ENCODE data around the gene PPARGC1A.

Gene PPARGC1A

GRCh38 chr4:23873717-23874535 lies 15.9 kb downstream of the PPARGC1A start:
- Histone ChIP-seq H3K4me3 (ENCODE audit: low read depth in 1 of 5, low read length in 5 of 5) (no peak overlapping the region), H3K27me3 (ENCODE audit: control insufficient read depth in 5 of 5, insufficient read depth in 4 of 5, low read length in 5 of 5) (no peaks in the 10 kb centered on the region), H3K9ac (ENCODE audit: low read length in 5 of 5) (no peak overlapping the region), H3K27ac (ENCODE audit: low read depth, low read length) (no peak overlapping the region), H3K36me3 (ENCODE audit: control insufficient read depth in 5 of 5, insufficient read depth in 5 of 5, low read length in 5 of 5) (no peaks in the 10 kb centered on the region), H3K4me1 (ENCODE audit: control insufficient read depth in 5 of 5, insufficient read depth in 5 of 5, low read length in 5 of 5) (peaks cover 0 to 16% (median 4%) of the 10 kb centered on the region in 5 donors), H3K9me3 (ENCODE audit: control insufficient read depth in 5 of 5, low read length in 5 of 5) (no peaks in the 10 kb centered on the region)

DNA sequence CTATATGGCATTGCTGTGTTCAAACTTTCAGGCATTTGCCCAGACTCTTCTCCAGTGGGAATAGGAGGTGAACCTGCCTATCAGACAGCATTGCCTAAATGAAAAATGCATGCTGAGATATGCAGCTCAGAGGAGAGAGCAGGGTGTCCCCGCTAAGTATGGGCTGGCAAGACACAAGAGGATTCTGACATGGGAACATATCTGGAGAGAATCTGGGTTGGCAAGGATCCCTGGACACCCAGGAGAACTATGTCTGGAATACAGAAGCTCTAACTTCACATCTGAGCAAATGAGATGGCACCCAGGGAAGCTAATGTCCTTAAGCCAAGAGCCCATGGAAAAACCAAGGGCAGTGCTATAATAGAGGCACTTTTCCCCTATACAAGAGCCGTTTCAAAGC lies 18.4 kb downstream of the PPARGC1A start:
- H3K27me3 ChIP-seq (ENCODE audit: control insufficient read depth in 5 of 5, insufficient read depth in 4 of 5, low read length in 5 of 5): no peaks in the 10 kb centered on the region
- no peak overlapping the region for H3K4me3 ChIP-seq (ENCODE audit: low read depth in 1 of 5, low read length in 5 of 5)
- peaks cover 0 to 12% (median 4%) of the 10 kb centered on the region in 5 donors for H3K4me1 ChIP-seq (ENCODE audit: control insufficient read depth in 5 of 5, insufficient read depth in 5 of 5, low read length in 5 of 5)
- H3K36me3 ChIP-seq (ENCODE audit: control insufficient read depth in 5 of 5, insufficient read depth in 5 of 5, low read length in 5 of 5): no peaks in the 10 kb centered on the region
- H3K9ac ChIP-seq (ENCODE audit: low read length in 5 of 5): no peak overlapping the region
- no peaks in the 10 kb centered on the region for H3K9me3 ChIP-seq (ENCODE audit: control insufficient read depth in 5 of 5, low read length in 5 of 5)
- H3K27ac ChIP-seq (ENCODE audit: low read depth, low read length): no peak overlapping the region

DNA sequence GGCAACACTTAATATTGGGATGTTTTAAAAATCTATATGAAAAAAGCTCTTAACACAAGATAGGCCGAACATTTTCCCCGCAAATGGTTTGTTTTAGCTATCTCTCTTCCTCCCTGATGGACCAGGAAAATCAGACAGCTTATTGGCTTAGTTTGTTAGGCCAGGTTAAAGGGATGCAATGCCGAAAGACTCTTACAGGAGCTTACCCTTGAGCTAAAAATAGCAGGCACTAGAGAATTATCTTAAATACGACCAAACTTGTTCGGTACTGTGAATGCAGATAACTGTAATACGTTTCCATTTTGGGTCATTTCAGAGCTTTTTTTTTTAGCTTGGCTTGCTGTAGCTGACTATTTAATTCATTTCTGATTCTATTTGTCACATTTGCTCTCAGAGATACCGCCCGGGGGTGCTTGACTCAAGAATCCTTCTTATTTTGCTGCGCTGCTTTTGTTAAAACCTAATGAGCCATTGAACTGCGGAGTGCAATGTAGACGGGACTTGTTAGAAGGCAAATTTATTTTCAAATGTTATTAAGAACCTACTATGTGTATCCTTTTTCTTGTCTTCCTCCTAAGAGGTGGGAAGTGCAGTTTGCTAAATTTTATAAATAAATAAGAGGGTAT lies 23.3 kb downstream of the PPARGC1A start:
- H3K27me3 ChIP-seq (ENCODE audit: control insufficient read depth in 5 of 5, insufficient read depth in 4 of 5, low read length in 5 of 5): no peaks in the 10 kb centered on the region
- H3K9me3 ChIP-seq (ENCODE audit: control insufficient read depth in 5 of 5, low read length in 5 of 5): no peaks in the 10 kb centered on the region
- H3K27ac ChIP-seq (ENCODE audit: low read depth, low read length): no peak overlapping the region
- peaks cover 0 to 8% (median 0%) of the 10 kb centered on the region in 5 donors for H3K4me1 ChIP-seq (ENCODE audit: control insufficient read depth in 5 of 5, insufficient read depth in 5 of 5, low read length in 5 of 5)
- no peak overlapping the region for H3K9ac ChIP-seq (ENCODE audit: low read length in 5 of 5)
- no peak overlapping the region for H3K4me3 ChIP-seq (ENCODE audit: low read depth in 1 of 5, low read length in 5 of 5)
- H3K36me3 ChIP-seq (ENCODE audit: control insufficient read depth in 5 of 5, insufficient read depth in 5 of 5, low read length in 5 of 5): no peaks in the 10 kb centered on the region

DNA sequence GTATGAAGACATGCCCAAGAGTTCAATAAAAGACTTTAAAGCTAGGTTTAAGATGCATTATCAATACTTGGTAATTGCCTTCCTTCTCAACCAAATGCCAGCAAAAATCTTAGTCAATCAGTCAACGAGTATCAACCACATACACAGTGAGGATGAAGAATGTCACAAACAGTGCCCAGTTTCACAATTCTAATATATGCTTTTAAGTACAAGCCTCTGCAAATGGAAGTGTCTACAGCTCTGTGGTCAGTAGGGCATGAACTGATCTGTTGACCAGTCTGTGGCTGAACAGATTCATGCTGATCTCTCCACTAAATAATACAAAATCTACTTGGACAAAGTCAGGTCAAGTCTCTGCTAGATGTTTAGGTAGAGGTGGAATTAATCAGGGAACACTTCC lies 27.9 kb downstream of the PPARGC1A start:
- Histone ChIP-seq H3K27ac (ENCODE audit: low read depth, low read length) (no peak overlapping the region), H3K9me3 (ENCODE audit: control insufficient read depth in 5 of 5, low read length in 5 of 5) (no peaks in the 10 kb centered on the region), H3K36me3 (ENCODE audit: control insufficient read depth in 5 of 5, insufficient read depth in 5 of 5, low read length in 5 of 5) (no peaks in the 10 kb centered on the region), H3K4me3 (ENCODE audit: low read depth in 1 of 5, low read length in 5 of 5) (no peak overlapping the region), H3K27me3 (ENCODE audit: control insufficient read depth in 5 of 5, insufficient read depth in 4 of 5, low read length in 5 of 5) (no peaks in the 10 kb centered on the region), H3K4me1 (ENCODE audit: control insufficient read depth in 5 of 5, insufficient read depth in 5 of 5, low read length in 5 of 5) (no peaks in the 10 kb centered on the region), H3K9ac (ENCODE audit: low read length in 5 of 5) (no peak overlapping the region)

- Histone ChIP-seq H3K9ac (ENCODE audit: low read length in 5 of 5) (no peak overlapping the region), H3K27ac (ENCODE audit: low read depth, low read length) (no peak overlapping the region), H3K9me3 (ENCODE audit: control insufficient read depth in 5 of 5, low read length in 5 of 5) (no peaks in the 10 kb centered on the region), H3K27me3 (ENCODE audit: control insufficient read depth in 5 of 5, insufficient read depth in 4 of 5, low read length in 5 of 5) (no peaks in the 10 kb centered on the region), H3K4me3 (ENCODE audit: low read depth in 1 of 5, low read length in 5 of 5) (no peak overlapping the region), H3K4me1 (ENCODE audit: control insufficient read depth in 5 of 5, insufficient read depth in 5 of 5, low read length in 5 of 5) (peaks cover 0 to 4% (median 0%) of the 10 kb centered on the region in 5 donors), H3K36me3 (ENCODE audit: control insufficient read depth in 5 of 5, insufficient read depth in 5 of 5, low read length in 5 of 5) (no peaks in the 10 kb centered on the region)
Measured at GRCh38 chr4:23860919-23861318, 28.9 kb downstream of the PPARGC1A start.

DNA sequence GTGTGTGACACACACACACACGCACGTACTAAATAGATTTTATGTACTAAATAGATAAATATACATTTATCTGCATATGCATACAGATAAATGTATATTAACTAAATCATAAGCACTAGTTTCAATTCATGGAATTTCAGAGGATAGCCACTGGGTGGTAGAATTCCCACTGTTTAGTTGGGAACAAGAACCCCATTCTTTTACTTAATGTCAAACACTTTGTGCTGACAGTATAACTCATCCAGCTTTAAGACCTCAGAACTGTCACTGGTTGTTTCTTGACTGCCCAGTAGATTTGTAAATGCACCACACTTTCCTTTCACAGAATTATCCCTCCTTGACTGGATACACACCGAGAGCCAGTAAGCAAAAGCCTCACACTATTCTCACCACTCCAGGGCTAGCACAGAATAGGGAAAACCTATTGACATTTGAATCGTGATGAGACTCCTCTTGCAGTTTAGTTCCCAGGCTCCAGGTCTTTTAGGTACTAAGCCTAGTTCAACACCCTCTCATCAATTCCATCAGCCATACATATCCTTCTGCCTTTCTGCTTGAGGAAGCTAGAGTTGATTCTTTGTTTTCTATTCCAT lies 32.4 kb downstream of the PPARGC1A start:
- Histone ChIP-seq H3K4me1 (ENCODE audit: control insufficient read depth in 5 of 5, insufficient read depth in 5 of 5, low read length in 5 of 5) (peaks cover 0 to 4% (median 0%) of the 10 kb centered on the region in 5 donors), H3K27ac (ENCODE audit: low read depth, low read length) (no peak overlapping the region), H3K9me3 (ENCODE audit: control insufficient read depth in 5 of 5, low read length in 5 of 5) (no peaks in the 10 kb centered on the region), H3K27me3 (ENCODE audit: control insufficient read depth in 5 of 5, insufficient read depth in 4 of 5, low read length in 5 of 5) (no peaks in the 10 kb centered on the region), H3K4me3 (ENCODE audit: low read depth in 1 of 5, low read length in 5 of 5) (no peak overlapping the region), H3K36me3 (ENCODE audit: control insufficient read depth in 5 of 5, insufficient read depth in 5 of 5, low read length in 5 of 5) (no peaks in the 10 kb centered on the region), H3K9ac (ENCODE audit: low read length in 5 of 5) (no peak overlapping the region)

DNA sequence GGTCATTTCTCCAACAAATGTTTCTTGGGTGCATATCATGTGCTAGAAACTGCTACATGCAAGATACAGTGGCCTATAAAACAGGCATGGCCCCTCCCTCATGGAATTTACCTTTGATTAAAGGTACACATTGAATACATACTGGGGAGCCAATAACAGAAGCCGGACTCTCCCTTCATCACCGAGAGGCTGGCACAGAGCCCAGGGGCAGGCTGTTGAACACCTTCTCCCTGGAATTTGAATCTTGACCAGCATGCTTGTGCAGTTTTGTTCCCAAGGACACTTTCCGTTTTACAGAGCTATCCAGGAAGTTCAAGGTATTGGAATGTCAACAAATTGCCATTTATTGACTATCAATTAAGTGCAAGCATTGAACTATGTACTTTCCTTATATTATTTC lies 33.2 kb downstream of the PPARGC1A start:
- Histone ChIP-seq H3K36me3 (ENCODE audit: control insufficient read depth in 5 of 5, insufficient read depth in 5 of 5, low read length in 5 of 5) (no peaks in the 10 kb centered on the region), H3K4me1 (ENCODE audit: control insufficient read depth in 5 of 5, insufficient read depth in 5 of 5, low read length in 5 of 5) (peaks cover 0 to 4% (median 0%) of the 10 kb centered on the region in 5 donors), H3K27ac (ENCODE audit: low read depth, low read length) (no peak overlapping the region)

GRCh38 chr4:23855912-23856605 lies 33.8 kb downstream of the PPARGC1A start:
- H3K4me3 ChIP-seq (ENCODE audit: low read depth in 1 of 5, low read length in 5 of 5): no peak overlapping the region
- peaks cover 0 to 4% (median 0%) of the 10 kb centered on the region in 5 donors for H3K4me1 ChIP-seq (ENCODE audit: control insufficient read depth in 5 of 5, insufficient read depth in 5 of 5, low read length in 5 of 5)
- H3K27me3 ChIP-seq (ENCODE audit: control insufficient read depth in 5 of 5, insufficient read depth in 4 of 5, low read length in 5 of 5): no peaks in the 10 kb centered on the region
- H3K27ac ChIP-seq (ENCODE audit: low read depth, low read length): no peak overlapping the region
- no peak overlapping the region for H3K9ac ChIP-seq (ENCODE audit: low read length in 5 of 5)
- no peaks in the 10 kb centered on the region for H3K9me3 ChIP-seq (ENCODE audit: control insufficient read depth in 5 of 5, low read length in 5 of 5)
- no peaks in the 10 kb centered on the region for H3K36me3 ChIP-seq (ENCODE audit: control insufficient read depth in 5 of 5, insufficient read depth in 5 of 5, low read length in 5 of 5)

More for the DNA sequence above, 33.2 kb downstream of the PPARGC1A start:
- H3K9ac ChIP-seq (ENCODE audit: low read length in 5 of 5): no peak overlapping the region
- H3K4me3 ChIP-seq (ENCODE audit: low read depth in 1 of 5, low read length in 5 of 5): no peak overlapping the region
- H3K9me3 ChIP-seq (ENCODE audit: control insufficient read depth in 5 of 5, low read length in 5 of 5): no peaks in the 10 kb centered on the region
- no peaks in the 10 kb centered on the region for H3K27me3 ChIP-seq (ENCODE audit: control insufficient read depth in 5 of 5, insufficient read depth in 4 of 5, low read length in 5 of 5)

- Histone ChIP-seq H3K9me3 (ENCODE audit: control insufficient read depth in 5 of 5, low read length in 5 of 5) (no peaks in the 10 kb centered on the region), H3K9ac (ENCODE audit: low read length in 5 of 5) (no peak overlapping the region), H3K4me3 (ENCODE audit: low read depth in 1 of 5, low read length in 5 of 5) (no peak overlapping the region), H3K36me3 (ENCODE audit: control insufficient read depth in 5 of 5, insufficient read depth in 5 of 5, low read length in 5 of 5) (no peaks in the 10 kb centered on the region), H3K27me3 (ENCODE audit: control insufficient read depth in 5 of 5, insufficient read depth in 4 of 5, low read length in 5 of 5) (no peaks in the 10 kb centered on the region), H3K27ac (ENCODE audit: low read depth, low read length) (no peak overlapping the region), H3K4me1 (ENCODE audit: control insufficient read depth in 5 of 5, insufficient read depth in 5 of 5, low read length in 5 of 5) (peaks cover 0 to 4% (median 0%) of the 10 kb centered on the region in 5 donors)
Measured at GRCh38 chr4:23853986-23854660, 35.7 kb downstream of the PPARGC1A start.

All from subcutaneous abdominal adipose tissue (tissue), 5 donors.